PFSK-1 (cell line): ENCODE results near the gene HDAC4.

Source experiments
- FOXP2 ChIP-seq: optimal IDR thresholded peaks from 2 replicates; pipeline ENCODE3; 2011; ENCODE audit warnings: borderline replicate concordance, control low read depth, inconsistent platforms; ENCODE audit not compliant: insufficient read depth; ENCODE audit errors: extremely low read length, extremely low read depth
- POLR2AphosphoS5 ChIP-seq: IDR thresholded peaks from 2 replicates; pipeline ENCODE4 v1.6.1; 2012; ENCODE audit warnings: low read depth, mild to moderate bottlenecking, control low read depth, low read length, moderate library complexity
- SIN3A ChIP-seq: IDR thresholded peaks from 2 replicates; pipeline ENCODE4 v1.6.1; 2012; ENCODE audit warnings: mild to moderate bottlenecking, low read length, moderate library complexity, borderline replicate concordance; ENCODE audit not compliant: insufficient read depth
- TAF1 ChIP-seq: IDR thresholded peaks from 2 replicates; pipeline ENCODE4 v1.6.1; 2012; ENCODE audit warnings: low read length, control low read depth, borderline replicate concordance; ENCODE audit not compliant: insufficient read depth
- TF ChIP-seq, protein P1 (sequence below), 2 experiments: IDR thresholded peaks; 2 replicates each; pipeline versions ENCODE4 v1.6.1 to v1.8.0; 2011 to 2012; ENCODE audit warnings: low read depth in 2 of 2, low read length in 2 of 2, control low read depth in 1 of 2, inconsistent platforms in 1 of 2, mild to moderate bottlenecking in 1 of 2, moderate library complexity in 1 of 2; ENCODE audit not compliant: insufficient read depth in 1 of 2

HDAC4 gene

DNA sequence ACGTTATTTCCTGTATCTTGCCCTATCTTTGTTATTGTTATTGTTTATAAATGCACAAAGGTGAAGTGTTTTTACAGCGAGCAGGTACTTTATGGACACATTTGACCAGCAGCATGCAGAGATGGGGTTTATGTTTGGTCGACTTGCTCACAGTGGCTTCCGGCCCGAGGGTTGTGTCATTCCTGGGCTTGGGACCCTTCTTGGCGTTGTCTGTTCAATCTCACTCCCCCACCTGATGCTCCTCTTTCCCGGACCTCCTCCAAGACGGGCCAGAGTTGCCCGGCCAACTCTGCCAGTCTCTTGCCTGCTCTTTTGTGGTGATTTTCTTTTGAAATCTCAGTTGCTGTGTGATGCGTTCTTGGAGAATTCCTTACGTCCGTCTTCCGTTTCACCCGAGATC, 399.0 kb downstream of the HDAC4 start:
- no peak for TF ChIP-seq FOXP2
- no peak for TF ChIP-seq POLR2AphosphoS5
- TF ChIP-seq TAF1 = no peak
- TF ChIP-seq, protein P1, sequence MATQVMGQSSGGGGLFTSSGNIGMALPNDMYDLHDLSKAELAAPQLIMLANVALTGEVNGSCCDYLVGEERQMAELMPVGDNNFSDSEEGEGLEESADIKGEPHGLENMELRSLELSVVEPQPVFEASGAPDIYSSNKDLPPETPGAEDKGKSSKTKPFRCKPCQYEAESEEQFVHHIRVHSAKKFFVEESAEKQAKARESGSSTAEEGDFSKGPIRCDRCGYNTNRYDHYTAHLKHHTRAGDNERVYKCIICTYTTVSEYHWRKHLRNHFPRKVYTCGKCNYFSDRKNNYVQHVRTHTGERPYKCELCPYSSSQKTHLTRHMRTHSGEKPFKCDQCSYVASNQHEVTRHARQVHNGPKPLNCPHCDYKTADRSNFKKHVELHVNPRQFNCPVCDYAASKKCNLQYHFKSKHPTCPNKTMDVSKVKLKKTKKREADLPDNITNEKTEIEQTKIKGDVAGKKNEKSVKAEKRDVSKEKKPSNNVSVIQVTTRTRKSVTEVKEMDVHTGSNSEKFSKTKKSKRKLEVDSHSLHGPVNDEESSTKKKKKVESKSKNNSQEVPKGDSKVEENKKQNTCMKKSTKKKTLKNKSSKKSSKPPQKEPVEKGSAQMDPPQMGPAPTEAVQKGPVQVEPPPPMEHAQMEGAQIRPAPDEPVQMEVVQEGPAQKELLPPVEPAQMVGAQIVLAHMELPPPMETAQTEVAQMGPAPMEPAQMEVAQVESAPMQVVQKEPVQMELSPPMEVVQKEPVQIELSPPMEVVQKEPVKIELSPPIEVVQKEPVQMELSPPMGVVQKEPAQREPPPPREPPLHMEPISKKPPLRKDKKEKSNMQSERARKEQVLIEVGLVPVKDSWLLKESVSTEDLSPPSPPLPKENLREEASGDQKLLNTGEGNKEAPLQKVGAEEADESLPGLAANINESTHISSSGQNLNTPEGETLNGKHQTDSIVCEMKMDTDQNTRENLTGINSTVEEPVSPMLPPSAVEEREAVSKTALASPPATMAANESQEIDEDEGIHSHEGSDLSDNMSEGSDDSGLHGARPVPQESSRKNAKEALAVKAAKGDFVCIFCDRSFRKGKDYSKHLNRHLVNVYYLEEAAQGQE (IDR thresholded peaks at IDR 0.05; ENCODE audit: insufficient read depth in 1 of 2, low read depth in 2 of 2, low read length in 2 of 2) = no peak
- TF ChIP-seq SIN3A = no peak

DNA sequence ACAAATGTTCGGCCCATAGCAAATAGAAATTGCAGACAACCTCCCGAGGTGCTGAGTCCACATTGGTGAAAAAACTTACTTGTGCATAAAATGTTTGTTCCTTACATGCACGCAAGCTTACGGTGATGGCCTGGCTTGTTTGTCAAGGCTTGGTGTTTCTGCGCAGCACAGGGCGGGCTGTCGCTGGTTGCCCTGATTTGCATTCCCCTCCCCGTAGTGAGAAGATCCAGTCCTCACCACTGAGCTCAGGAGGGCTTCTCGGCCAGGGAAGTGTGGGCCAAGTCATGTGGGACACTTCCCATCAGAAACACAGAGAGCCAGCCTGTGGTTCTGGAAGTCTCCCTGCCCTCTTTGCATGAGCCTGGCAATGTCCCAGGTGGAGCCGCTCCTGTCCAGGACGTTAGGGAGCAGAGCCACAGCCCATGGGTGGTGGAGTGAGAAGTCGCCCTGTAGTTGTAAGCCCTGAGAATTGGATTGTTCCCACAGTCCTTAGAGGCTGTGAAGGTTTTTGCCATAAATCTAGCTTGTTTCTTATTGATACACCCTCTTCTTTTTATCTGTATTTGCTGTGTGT, 400.2 kb downstream of the HDAC4 start:
- TF ChIP-seq, protein P1 (IDR thresholded peaks at IDR 0.05; ENCODE audit: insufficient read depth in 1 of 2, low read depth in 2 of 2, low read length in 2 of 2) = no peak
- TF ChIP-seq SIN3A (no peak), FOXP2 (no peak), TAF1 (no peak), POLR2AphosphoS5 (no peak)

DNA sequence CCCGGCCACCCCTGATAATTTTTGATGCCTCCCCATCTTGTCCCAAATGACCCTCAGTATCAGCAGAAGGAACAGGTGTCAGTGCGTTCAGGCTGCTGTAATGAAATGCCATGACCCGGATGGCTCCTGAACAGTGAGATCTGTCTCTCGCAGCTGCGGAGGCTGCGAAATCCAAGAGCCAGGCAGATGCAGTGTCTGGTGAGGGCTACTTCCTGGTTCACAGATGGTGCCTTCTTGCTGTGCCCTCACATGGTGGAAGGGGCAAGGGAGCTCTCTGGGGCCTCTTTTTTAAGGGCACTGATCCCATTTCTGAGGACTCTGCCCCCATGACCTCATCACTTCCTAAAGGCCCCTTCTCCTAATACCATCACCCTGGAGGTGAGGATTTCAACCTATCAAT, 400.7 kb downstream of the HDAC4 start:
- TF ChIP-seq SIN3A (no peak), TAF1 (no peak), FOXP2 (no peak), POLR2AphosphoS5 (no peak)
- TF ChIP-seq, protein P1 (IDR thresholded peaks at IDR 0.05; ENCODE audit: insufficient read depth in 1 of 2, low read depth in 2 of 2, low read length in 2 of 2) = no peak

DNA sequence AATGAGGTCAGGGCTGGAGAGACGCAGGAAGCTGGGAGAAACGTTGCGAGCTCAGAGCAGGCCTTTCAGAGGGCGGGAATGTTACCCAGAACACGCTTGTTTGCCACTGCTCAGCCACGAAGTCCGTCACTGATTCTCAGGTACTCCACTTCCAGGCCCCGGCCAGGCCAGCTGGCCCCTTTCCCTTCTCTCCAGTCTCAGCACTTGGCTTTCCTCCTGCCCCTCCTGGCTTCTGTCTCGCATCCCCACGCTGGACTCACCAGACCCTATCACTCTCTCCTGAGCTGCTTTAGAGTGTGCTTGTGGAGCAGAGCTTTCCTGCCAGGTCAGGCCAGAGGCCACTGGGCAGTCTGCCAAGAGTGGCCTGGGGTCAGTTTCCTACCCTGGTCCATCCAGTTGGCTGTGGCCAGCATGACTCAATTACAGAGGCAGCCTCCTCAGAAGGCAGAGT, 401.5 kb downstream of the HDAC4 start:
- TF ChIP-seq SIN3A (no peak), FOXP2 (peak; percentile 14)
- TF ChIP-seq, protein P1 (IDR thresholded peaks at IDR 0.05; ENCODE audit: insufficient read depth in 1 of 2, low read depth in 2 of 2, low read length in 2 of 2) = no peak

DNA sequence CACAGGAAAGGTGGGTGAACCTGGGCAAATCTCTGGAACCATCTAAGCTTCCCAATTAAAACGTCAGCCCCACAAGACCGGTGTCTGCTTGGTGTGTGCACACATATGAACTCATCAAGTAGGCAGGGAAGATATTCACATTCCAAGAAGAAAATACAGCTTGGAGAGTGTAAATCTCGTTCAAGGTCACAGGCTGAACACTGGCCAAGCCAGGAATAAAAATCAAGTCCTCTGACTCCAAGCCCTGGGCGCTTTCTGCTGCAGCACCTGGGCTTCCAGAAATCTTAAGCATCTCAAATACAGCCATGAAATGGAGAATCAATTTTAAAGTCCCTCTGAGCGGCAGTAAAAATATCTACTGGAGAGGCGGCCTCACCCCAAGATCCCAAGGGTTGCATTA, 402.0 kb downstream of the HDAC4 start:
- TF ChIP-seq, protein P1 (IDR thresholded peaks at IDR 0.05; ENCODE audit: insufficient read depth in 1 of 2, low read depth in 2 of 2, low read length in 2 of 2) = no peak
- no peak for TF ChIP-seq FOXP2
- no peak for TF ChIP-seq TAF1
